NB4 (cell line): ENCODE data around the gene DCLRE1B.

Experiments used
- MAX ChIP-seq: IDR thresholded peaks from 2 replicates; pipeline ENCODE4 v1.6.1; 2011; ENCODE audit warnings: low read depth, low read length
- POLR2A ChIP-seq: IDR thresholded peaks from 2 replicates; pipeline ENCODE4 v1.6.1; 2011; ENCODE audit warnings: mild to moderate bottlenecking; ENCODE audit not compliant: insufficient read length; ENCODE audit errors: extremely low read depth
- TF ChIP-seq, protein P1 (sequence below): IDR thresholded peaks from one replicate; pipeline ENCODE4 v1.5.1; 2012; ENCODE audit warnings: low read depth, low read length

GRCh38 chr1:113942527-113942926 lies 37.4 kb downstream of the DCLRE1B start:
- TF ChIP-seq, protein P1, sequence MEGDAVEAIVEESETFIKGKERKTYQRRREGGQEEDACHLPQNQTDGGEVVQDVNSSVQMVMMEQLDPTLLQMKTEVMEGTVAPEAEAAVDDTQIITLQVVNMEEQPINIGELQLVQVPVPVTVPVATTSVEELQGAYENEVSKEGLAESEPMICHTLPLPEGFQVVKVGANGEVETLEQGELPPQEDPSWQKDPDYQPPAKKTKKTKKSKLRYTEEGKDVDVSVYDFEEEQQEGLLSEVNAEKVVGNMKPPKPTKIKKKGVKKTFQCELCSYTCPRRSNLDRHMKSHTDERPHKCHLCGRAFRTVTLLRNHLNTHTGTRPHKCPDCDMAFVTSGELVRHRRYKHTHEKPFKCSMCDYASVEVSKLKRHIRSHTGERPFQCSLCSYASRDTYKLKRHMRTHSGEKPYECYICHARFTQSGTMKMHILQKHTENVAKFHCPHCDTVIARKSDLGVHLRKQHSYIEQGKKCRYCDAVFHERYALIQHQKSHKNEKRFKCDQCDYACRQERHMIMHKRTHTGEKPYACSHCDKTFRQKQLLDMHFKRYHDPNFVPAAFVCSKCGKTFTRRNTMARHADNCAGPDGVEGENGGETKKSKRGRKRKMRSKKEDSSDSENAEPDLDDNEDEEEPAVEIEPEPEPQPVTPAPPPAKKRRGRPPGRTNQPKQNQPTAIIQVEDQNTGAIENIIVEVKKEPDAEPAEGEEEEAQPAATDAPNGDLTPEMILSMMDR = no peak
- TF ChIP-seq MAX = no peak
- TF ChIP-seq POLR2A = no peak
